Neural progenitor cell (in vitro differentiated cells): ENCODE data around the gene NCBP3. TPM values are rescaled to one million over a fixed set of nuclear protein-coding genes. Genes with fewer than 3 reads are reported as not detected.

Experiments
- DNase-seq: peaks from one replicate; pipeline ENCODE4 v3.0.0-alpha.2; 2016; ENCODE audit warnings: low spot score
- H2AFZ ChIP-seq: fragments of 200-600 bp; sonication (generic); replicated peaks from 2 replicates; pipeline ENCODE4 v1.6.1; 2016; ENCODE audit warnings: antibody characterized with exemption
- H3F3A ChIP-seq: fragments of 200-600 bp; sonication (generic); 2 replicates; pipeline ENCODE4 v1.6.1; 2016; ENCODE audit warnings: antibody characterized with exemption, low read depth
- H3K27ac ChIP-seq: fragments of 200-600 bp; sonication (generic); 2 replicates; pipeline ENCODE4 v1.5.1; 2016; ENCODE audit warnings: mild to moderate bottlenecking
- H3K27me3 ChIP-seq: fragments of 200-600 bp; sonication (generic); 2 replicates; pipeline ENCODE4 v1.6.1; 2016; ENCODE audit warnings: mild to moderate bottlenecking, moderate library complexity
- H3K36me3 ChIP-seq: fragments of 200-600 bp; sonication (generic); 2 replicates; pipeline ENCODE4 v1.5.1; 2016
- H3K4me1 ChIP-seq: fragments of 200-600 bp; sonication (generic); 2 replicates; pipeline ENCODE4 v1.6.1; 2016; ENCODE audit warnings: mixed run types
- H3K4me2 ChIP-seq: fragments of 200-600 bp; sonication (generic); 2 replicates; pipeline ENCODE4 v1.6.1; 2016
- H3K4me3 ChIP-seq: fragments of 200-600 bp; sonication (generic); 2 replicates; pipeline ENCODE4 v1.5.1; 2016
- H3K79me2 ChIP-seq: fragments of 200-600 bp; sonication (generic); 2 replicates; pipeline ENCODE4 v1.6.1; 2016; ENCODE audit warnings: low read depth
- H3K9ac ChIP-seq: fragments of 200-600 bp; sonication (generic); 2 replicates; pipeline ENCODE4 v1.6.1; 2016
- H3K9me3 ChIP-seq: fragments of 200-600 bp; sonication (generic); 2 replicates; pipeline ENCODE4 v1.5.1; 2016; ENCODE audit warnings: low read depth
- H4K20me1 ChIP-seq: fragments of 200-600 bp; sonication (generic); 2 replicates; pipeline ENCODE4 v1.6.1; 2016; ENCODE audit warnings: low read depth
- H3K27ac Mint-ChIP-seq: 3 replicates; pipeline ENCODE4 v1.8.0; 2021; ENCODE audit warnings: mixed read lengths
- H3K27me3 Mint-ChIP-seq: 2 replicates; pipeline ENCODE4 v1.8.0; 2022; ENCODE audit warnings: low read depth, mild to moderate bottlenecking, inconsistent platforms, moderate library complexity, mixed read lengths; ENCODE audit not compliant: insufficient read depth
- H3K36me3 Mint-ChIP-seq: 3 replicates; pipeline ENCODE4 v1.8.0; 2021; ENCODE audit warnings: mixed read lengths
- H3K4me1 Mint-ChIP-seq: 3 replicates; pipeline ENCODE4 v1.8.0; 2021; ENCODE audit warnings: mixed read lengths
- H3K4me3 Mint-ChIP-seq: 3 replicates; pipeline ENCODE4 v1.8.0; 2021; ENCODE audit warnings: mild to moderate bottlenecking, moderate library complexity, mixed read lengths
- H3K9me3 Mint-ChIP-seq: 3 replicates; pipeline ENCODE4 v1.8.0; 2020; ENCODE audit warnings: mixed read lengths
- CTCF ChIP-seq: fragments of 200-600 bp; sonication (generic); IDR thresholded peaks from 2 replicates; pipeline ENCODE4 v1.5.1; 2017; ENCODE audit warnings: antibody characterized with exemption, mild to moderate bottlenecking
- EZH2 ChIP-seq: fragments of 200-600 bp; sonication (generic); IDR thresholded peaks from 2 replicates; pipeline ENCODE4 v1.6.1; 2017; ENCODE audit warnings: antibody characterized with exemption, mild to moderate bottlenecking, moderate library complexity
- EZH2phosphoT487 ChIP-seq: fragments of 200-600 bp; sonication (generic); IDR thresholded peaks from 2 replicates; pipeline ENCODE4 v1.6.1; 2017; ENCODE audit warnings: antibody characterized with exemption
- total RNA-seq: library from RNA; depleted of rRNA; stranded (reverse); fragments of >200 nt; gene quantifications from 2 replicates; pipeline ENCODE4 v1.2.3, GENCODE V29; 2015; ENCODE audit warnings: low replicate concordance

Gene NCBP3
- total RNA-seq, 1 donor from 2014 or later, result 55.7 TPM

DNA sequence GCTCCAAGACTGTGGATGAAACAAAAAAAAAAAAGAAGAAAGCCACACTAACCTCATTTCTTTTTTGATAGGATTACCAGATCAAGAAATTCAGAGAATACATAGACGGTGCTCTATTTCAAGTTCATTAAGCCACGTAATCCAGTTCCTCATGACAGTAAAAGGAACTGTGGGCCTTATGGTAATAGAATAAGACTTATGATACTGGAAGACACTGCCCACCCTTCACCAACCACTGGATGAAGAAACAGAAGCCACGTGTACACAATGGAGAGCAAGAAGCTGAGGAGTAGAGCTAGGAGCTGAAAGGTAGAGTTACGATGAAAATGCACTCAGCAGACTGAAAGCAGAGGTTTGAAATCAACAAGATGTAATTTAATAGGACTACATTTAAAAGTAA, 11.2 kb downstream of the NCBP3 start:
- Histone ChIP-seq H3K36me3 (no peaks in the 10 kb centered on the region), H3K4me2 (no peak overlapping the region), H3K4me3 (no peak overlapping the region), H3K4me1 (no peaks in the 10 kb centered on the region), H3K9ac (no peak overlapping the region), H3K9me3 (no peaks in the 10 kb centered on the region), H3K27me3 (no peaks in the 10 kb centered on the region), H2AFZ (no peak overlapping the region), H3K79me2 (peaks cover 66% of the 10 kb centered on the region), H3K27ac (no peak overlapping the region), H3F3A (no peaks in the 10 kb centered on the region), H4K20me1 (peaks cover 37% of the 10 kb centered on the region)
- no peaks in the 10 kb centered on the region for H3K27me3 Mint-ChIP-seq
- H3K4me1 Mint-ChIP-seq, result no peaks in the 10 kb centered on the region
- H3K27ac Mint-ChIP-seq, result no peak overlapping the region
- peaks cover 31% of the 10 kb centered on the region for H3K36me3 Mint-ChIP-seq
- no peak for DNase-seq
- no peak for TF ChIP-seq EZH2
- no peak for TF ChIP-seq CTCF
- no peak for TF ChIP-seq EZH2phosphoT487
- no peaks in the 10 kb centered on the region for H3K9me3 Mint-ChIP-seq
- no peak overlapping the region for H3K4me3 Mint-ChIP-seq

GRCh38 chr17:3828852-3829232, 17.2 kb downstream of the NCBP3 start:
- Mint-ChIP-seq H3K4me1 (no peaks in the 10 kb centered on the region), H3K27me3 (no peaks in the 10 kb centered on the region), H3K36me3 (peaks cover 16% of the 10 kb centered on the region), H3K27ac (no peak overlapping the region), H3K4me3 (no peak overlapping the region), H3K9me3 (no peaks in the 10 kb centered on the region)
- H3K36me3 ChIP-seq, result peaks cover 16% of the 10 kb centered on the region
- no peaks in the 10 kb centered on the region for H3K27me3 ChIP-seq
- no peaks in the 10 kb centered on the region for H3K9me3 ChIP-seq
- TF ChIP-seq EZH2 (no peak), CTCF (no peak), EZH2phosphoT487 (no peak)
- no peak overlapping the region for H3K4me3 ChIP-seq
- no peak overlapping the region for H3K27ac ChIP-seq
- H3K4me1 ChIP-seq, result no peaks in the 10 kb centered on the region
- peaks cover 9% of the 10 kb centered on the region for H4K20me1 ChIP-seq
- H3K4me2 ChIP-seq, result no peak overlapping the region
- no peak for DNase-seq
- H2AFZ ChIP-seq, result no peak overlapping the region
- no peak overlapping the region for H3K9ac ChIP-seq
- peaks cover 16% of the 10 kb centered on the region for H3K79me2 ChIP-seq
- peaks cover 14% of the 10 kb centered on the region for H3F3A ChIP-seq

GRCh38 chr17:3828151-3828851, 17.7 kb downstream of the NCBP3 start:
- Mint-ChIP-seq H3K36me3 (peaks cover 12% of the 10 kb centered on the region), H3K27me3 (no peaks in the 10 kb centered on the region), H3K4me1 (no peaks in the 10 kb centered on the region), H3K27ac (no peak overlapping the region), H3K4me3 (no peak overlapping the region), H3K9me3 (no peaks in the 10 kb centered on the region)
- H2AFZ ChIP-seq, result no peak overlapping the region
- H3K79me2 ChIP-seq, result peaks cover 10% of the 10 kb centered on the region
- no peak for DNase-seq
- H3K36me3 ChIP-seq, result peaks cover 16% of the 10 kb centered on the region
- H3K4me3 ChIP-seq, result no peak overlapping the region
- H3K27me3 ChIP-seq, result no peaks in the 10 kb centered on the region
- TF ChIP-seq EZH2phosphoT487, result no peak
- no peak for TF ChIP-seq EZH2
- TF ChIP-seq CTCF, result no peak
- H3K4me1 ChIP-seq, result no peaks in the 10 kb centered on the region
- no peak overlapping the region for H3K27ac ChIP-seq
- peaks cover 18% of the 10 kb centered on the region for H3F3A ChIP-seq
- no peaks in the 10 kb centered on the region for H3K9me3 ChIP-seq
- no peak overlapping the region for H3K9ac ChIP-seq
- H3K4me2 ChIP-seq, result no peak overlapping the region
- peaks cover 8% of the 10 kb centered on the region for H4K20me1 ChIP-seq
